Fibroblast of pulmonary artery (primary cell): ENCODE data around the gene RCAN2.

Experiments used
- DNase-seq: peaks from one replicate; pipeline ENCODE4 v3.0.0-alpha.2; 2010; ENCODE audit warnings: low read depth
- H3K4me3 ChIP-seq: replicated peaks from 2 replicates; pipeline ENCODE4 v1.5.1; 2011; ENCODE audit warnings: low read depth, mild to moderate bottlenecking, control low read depth, low read length, moderate library complexity
- TF ChIP-seq, protein P1 (sequence below): IDR thresholded peaks from 2 replicates; pipeline ENCODE4 v1.5.1; 2011; ENCODE audit warnings: mild to moderate bottlenecking, control low read depth, low read length, inconsistent platforms; ENCODE audit errors: missing control alignments

RCAN2 gene

DNA sequence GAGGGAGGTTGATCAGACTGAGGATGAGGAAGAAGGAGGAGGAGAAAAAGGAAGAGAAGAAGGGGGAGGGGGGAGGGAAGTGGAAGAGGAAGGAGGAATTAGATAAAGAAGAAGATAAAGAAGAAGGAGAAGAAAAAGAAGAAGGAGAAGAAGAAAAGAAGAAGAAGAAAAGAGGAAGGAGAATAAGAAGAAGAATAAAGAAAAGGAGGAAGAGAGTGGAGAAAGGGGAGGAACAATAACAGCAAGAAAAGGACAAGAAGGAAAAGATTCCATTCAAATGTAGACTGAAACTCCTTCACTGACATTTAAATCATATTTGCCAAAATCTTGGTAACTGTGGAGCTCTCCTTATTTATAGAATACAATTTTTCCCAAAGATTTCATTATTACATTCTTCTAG lies 34.3 kb upstream of the RCAN2 start:
- DNase-seq, result no peak
- TF ChIP-seq, protein P1, sequence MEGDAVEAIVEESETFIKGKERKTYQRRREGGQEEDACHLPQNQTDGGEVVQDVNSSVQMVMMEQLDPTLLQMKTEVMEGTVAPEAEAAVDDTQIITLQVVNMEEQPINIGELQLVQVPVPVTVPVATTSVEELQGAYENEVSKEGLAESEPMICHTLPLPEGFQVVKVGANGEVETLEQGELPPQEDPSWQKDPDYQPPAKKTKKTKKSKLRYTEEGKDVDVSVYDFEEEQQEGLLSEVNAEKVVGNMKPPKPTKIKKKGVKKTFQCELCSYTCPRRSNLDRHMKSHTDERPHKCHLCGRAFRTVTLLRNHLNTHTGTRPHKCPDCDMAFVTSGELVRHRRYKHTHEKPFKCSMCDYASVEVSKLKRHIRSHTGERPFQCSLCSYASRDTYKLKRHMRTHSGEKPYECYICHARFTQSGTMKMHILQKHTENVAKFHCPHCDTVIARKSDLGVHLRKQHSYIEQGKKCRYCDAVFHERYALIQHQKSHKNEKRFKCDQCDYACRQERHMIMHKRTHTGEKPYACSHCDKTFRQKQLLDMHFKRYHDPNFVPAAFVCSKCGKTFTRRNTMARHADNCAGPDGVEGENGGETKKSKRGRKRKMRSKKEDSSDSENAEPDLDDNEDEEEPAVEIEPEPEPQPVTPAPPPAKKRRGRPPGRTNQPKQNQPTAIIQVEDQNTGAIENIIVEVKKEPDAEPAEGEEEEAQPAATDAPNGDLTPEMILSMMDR, result no peak
- no peak overlapping the region for H3K4me3 ChIP-seq

DNA sequence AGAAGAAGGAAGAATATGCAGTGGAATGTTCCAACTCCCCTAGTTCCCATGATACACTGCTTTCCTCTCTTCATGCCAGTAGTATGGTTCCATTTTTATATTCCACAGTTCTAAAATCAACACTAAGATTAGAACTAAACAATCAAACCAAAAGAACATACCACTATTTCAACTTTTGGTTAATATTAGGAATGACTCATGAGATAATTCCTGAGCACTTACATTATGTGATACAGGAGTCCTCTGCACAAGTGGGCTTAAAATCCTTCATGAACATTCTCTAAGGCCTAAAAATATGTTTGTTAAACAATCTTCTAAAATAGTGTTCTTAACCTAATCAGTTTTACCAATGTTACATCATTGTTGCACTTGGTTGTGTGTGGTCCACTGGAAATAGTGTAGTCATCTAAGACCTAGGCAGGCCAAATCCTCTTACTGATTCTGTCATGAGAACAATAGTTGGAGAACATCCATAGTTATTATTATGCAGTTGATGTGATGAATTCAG lies 30.3 kb upstream of the RCAN2 start:
- DNase-seq, result no peak
- TF ChIP-seq, protein P1, result no peak
- H3K4me3 ChIP-seq, result no peak overlapping the region

DNA sequence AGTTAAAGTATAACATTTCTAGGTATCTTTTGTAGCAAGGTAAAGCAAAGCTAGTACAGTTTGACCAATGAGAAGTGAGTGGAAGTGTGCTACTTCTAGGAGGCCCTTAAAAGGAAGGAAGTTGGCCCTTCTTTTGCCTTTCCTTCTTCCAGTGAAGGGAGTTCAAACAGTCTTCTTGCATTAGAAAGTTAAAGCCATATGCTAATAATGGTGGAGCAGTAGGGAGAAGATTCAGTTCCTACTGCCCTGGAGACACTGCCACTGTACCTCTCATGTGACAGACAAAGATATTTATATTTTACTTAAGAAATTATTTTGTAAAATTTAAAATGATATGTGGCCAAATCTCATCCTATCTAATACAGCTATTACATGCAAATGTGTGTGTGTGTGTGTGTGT lies 26.0 kb upstream of the RCAN2 start:
- H3K4me3 ChIP-seq, result no peak overlapping the region
- DNase-seq, result no peak
- TF ChIP-seq, protein P1, result no peak

DNA sequence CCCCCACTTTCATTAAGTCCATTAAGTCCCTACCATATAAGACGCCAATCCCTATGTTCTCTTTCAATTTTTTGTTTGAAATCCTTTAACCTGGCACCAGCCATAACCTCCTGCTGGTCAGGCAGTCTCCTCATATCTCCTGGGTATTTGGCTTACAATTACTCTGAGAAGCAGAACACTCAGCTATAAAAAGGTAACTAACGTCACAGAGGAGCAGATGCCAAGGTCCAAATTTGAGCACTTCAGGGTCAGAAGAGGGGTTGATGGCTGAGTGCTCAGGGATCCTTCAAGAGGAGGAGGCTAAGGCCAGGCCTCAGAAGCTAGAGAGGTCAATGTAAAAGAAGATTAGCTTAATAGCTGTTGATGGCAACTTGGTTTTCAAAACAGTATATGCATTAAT lies 22.3 kb upstream of the RCAN2 start:
- H3K4me3 ChIP-seq, result no peak overlapping the region
- TF ChIP-seq, protein P1, result no peak
- no peak for DNase-seq

DNA sequence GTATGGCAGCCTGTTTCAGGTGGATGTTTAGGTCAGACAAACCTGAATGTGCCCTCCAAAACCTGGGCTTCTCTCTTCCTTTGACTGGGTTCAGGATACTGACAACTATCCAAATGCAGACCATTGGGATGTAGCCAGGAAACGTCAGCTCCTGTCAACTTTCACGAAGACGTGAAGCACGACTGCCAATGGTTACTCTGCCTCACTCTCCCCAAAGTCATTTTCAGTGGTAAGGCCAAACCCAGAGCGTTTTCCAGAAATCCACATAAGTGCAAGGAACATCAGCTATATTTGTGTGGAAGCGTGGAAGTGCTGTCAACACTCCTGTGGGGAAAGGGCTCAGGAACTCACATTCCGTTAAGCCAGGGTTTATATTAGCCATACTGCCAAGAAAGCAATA lies 20.1 kb upstream of the RCAN2 start:
- TF ChIP-seq, protein P1, result no peak
- DNase-seq, result no peak
- no peak overlapping the region for H3K4me3 ChIP-seq

DNA sequence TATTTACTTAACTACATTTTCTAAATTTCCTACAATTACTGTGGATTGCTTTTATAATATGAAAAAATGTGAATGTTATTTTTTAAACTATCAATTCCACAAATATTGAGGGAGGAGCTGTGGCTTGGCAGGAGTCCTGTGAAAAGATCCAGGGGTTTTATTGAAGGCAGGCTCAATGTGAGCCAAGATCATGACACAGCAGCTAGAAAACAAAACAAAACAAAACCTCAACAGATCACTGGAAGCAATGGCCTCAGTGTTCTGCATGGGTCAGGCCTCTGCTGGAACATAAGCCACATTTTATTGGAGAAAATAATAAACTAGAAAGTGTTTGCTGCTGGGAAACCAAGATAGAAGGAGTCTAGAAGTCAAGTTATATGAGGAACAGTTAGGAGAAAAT lies 19.4 kb upstream of the RCAN2 start:
- TF ChIP-seq, protein P1, result no peak
- peak; percentile 41 for DNase-seq
- no peak overlapping the region for H3K4me3 ChIP-seq

DNA sequence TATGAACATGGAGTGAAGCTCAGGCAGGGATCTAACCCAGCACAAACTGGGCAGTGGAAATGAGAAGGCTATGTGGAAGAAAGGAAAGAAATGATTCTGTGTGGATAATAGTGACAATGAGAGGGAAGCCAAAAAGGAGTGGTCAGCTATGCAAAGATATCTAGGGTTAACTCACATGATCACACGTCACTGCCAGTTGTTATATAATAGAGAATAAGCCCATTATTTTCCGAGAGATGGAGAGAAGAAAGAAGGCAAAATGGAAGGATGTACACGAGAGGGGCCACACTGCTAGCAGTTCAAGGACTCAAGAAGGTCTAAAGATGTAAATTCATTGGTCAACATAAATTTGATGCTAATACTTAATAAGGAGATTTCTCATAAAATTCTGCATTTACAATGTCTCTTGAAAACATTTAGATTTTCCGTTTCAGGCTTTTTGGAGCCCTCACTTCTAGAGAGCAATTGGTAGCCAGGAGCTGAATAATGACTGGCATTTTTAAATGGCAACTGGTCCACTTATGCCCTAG lies 18.8 kb upstream of the RCAN2 start:
- TF ChIP-seq, protein P1, result no peak
- DNase-seq, result no peak
- no peak overlapping the region for H3K4me3 ChIP-seq
